CD14-positive monocyte (primary cell): ENCODE data around the gene CNTNAP2. TPM values are rescaled to one million over a fixed set of nuclear protein-coding genes. Genes with fewer than 3 reads are reported as not detected.

Source experiments
- DNase-seq, 3 donors: peaks; one replicate each; pipeline ENCODE4 v3.0.0-alpha.2; 2011 to 2022
- H2AFZ ChIP-seq: 2 replicates; pipeline ENCODE4 v1.6.0; 2012; ENCODE audit warnings: mild to moderate bottlenecking, low read depth, low read length, inconsistent platforms; ENCODE audit not compliant: insufficient read depth, poor library complexity, severe bottlenecking
- H3K27ac ChIP-seq, 2 donors: 1 replicate in 1 of 2; 2 replicates in 1 of 2; pipeline ENCODE4 v1.5.1; 2012 to 2013; ENCODE audit warnings: low read length in 2 of 2, control low read depth in 1 of 2, inconsistent platforms in 1 of 2, low read depth in 1 of 2, mild to moderate bottlenecking in 1 of 2
- H3K27me3 ChIP-seq, 2 donors: one replicate each; pipeline versions ENCODE4 v1.6.0 to v1.6.1; 2011 to 2013; ENCODE audit warnings: low read length in 2 of 2; ENCODE audit not compliant: control insufficient read depth in 2 of 2, insufficient read depth in 2 of 2
- H3K36me3 ChIP-seq, 2 donors: replicated peaks in 1 of 2; 1 replicate in 1 of 2; 2 replicates in 1 of 2; pipeline versions ENCODE4 v1.5.1 to v1.6.1; 2012 to 2013; ENCODE audit warnings: low read length in 2 of 2, control low read depth in 1 of 2, inconsistent platforms in 1 of 2, mild to moderate bottlenecking in 1 of 2; ENCODE audit not compliant: insufficient read depth in 2 of 2, control insufficient read depth in 1 of 2
- H3K4me1 ChIP-seq, 2 donors: 1 replicate in 1 of 2; 2 replicates in 1 of 2; pipeline versions ENCODE4 v1.5.1 to v1.6.1; 2012 to 2013; ENCODE audit warnings: low read length in 2 of 2, control low read depth in 1 of 2, inconsistent platforms in 1 of 2, mild to moderate bottlenecking in 1 of 2, moderate library complexity in 1 of 2; ENCODE audit not compliant: insufficient read depth in 2 of 2, control insufficient read depth in 1 of 2
- H3K4me2 ChIP-seq: replicated peaks from 2 replicates; pipeline ENCODE3; 2012; ENCODE audit warnings: low read length, moderate library complexity, mild to moderate bottlenecking; ENCODE audit not compliant: poor library complexity, severe bottlenecking; ENCODE audit errors: extremely low read depth
- H3K4me3 ChIP-seq, 3 experiments: fragments of 200-600 bp in 1 of 3; sonication (generic) in 1 of 3; replicated peaks in 1 of 3; 1 replicate in 2 of 3; 2 replicates in 1 of 3; pipeline ENCODE4 v1.5.1; 2011 to 2013; ENCODE audit warnings: low read length in 3 of 3, mild to moderate bottlenecking in 3 of 3, control low read depth in 2 of 3, low read depth in 2 of 3, inconsistent platforms in 1 of 3, moderate library complexity in 1 of 3
- H3K79me2 ChIP-seq: 2 replicates; pipeline ENCODE4 v1.6.0; 2012; ENCODE audit warnings: mild to moderate bottlenecking, control low read depth, inconsistent platforms, low read length, moderate library complexity; ENCODE audit not compliant: insufficient read depth
- H3K9ac ChIP-seq: 2 replicates; pipeline ENCODE4 v1.6.0; 2017; ENCODE audit warnings: low read length, mild to moderate bottlenecking; ENCODE audit not compliant: insufficient read depth, poor library complexity, severe bottlenecking
- H3K9me3 ChIP-seq, 2 donors: replicated peaks in 1 of 2; 1 replicate in 1 of 2; 2 replicates in 1 of 2; pipeline versions ENCODE4 v1.5.1 to v1.6.1; 2012 to 2013; ENCODE audit warnings: low read length in 2 of 2, control low read depth in 1 of 2; ENCODE audit not compliant: control insufficient read depth in 1 of 2, insufficient read depth in 1 of 2
- H4K20me1 ChIP-seq: 2 replicates; pipeline ENCODE4 v1.6.0; 2012; ENCODE audit warnings: mild to moderate bottlenecking, low read length, control low read depth, moderate library complexity; ENCODE audit not compliant: insufficient read depth
- H3K27ac Mint-ChIP-seq, 7 donors: one replicate each; pipeline ENCODE4 v1.8.0; 2020; ENCODE audit warnings: mild to moderate bottlenecking in 7 of 7, mixed read lengths in 7 of 7, moderate library complexity in 6 of 7, inconsistent platforms in 2 of 7
- H3K27me3 Mint-ChIP-seq, 3 donors: one replicate each; pipeline ENCODE4 v1.8.0; 2021 to 2022; ENCODE audit warnings: low read depth in 3 of 3, mild to moderate bottlenecking in 3 of 3, mixed read lengths in 3 of 3, moderate library complexity in 3 of 3, inconsistent platforms in 1 of 3
- H3K36me3 Mint-ChIP-seq, 2 donors: one replicate each; pipeline ENCODE4 v1.8.0; 2020; ENCODE audit warnings: mixed read lengths in 2 of 2, inconsistent platforms in 1 of 2, mild to moderate bottlenecking in 1 of 2
- H3K4me1 Mint-ChIP-seq: one replicate; pipeline ENCODE4 v1.8.0; 2020; ENCODE audit warnings: mild to moderate bottlenecking, mixed read lengths
- H3K4me3 Mint-ChIP-seq, 2 donors: one replicate each; pipeline ENCODE4 v1.8.0; 2020; ENCODE audit warnings: mild to moderate bottlenecking in 2 of 2, mixed read lengths in 2 of 2, moderate library complexity in 1 of 2
- H3K9me3 Mint-ChIP-seq, 7 donors: one replicate each; pipeline ENCODE4 v1.8.0; 2020 to 2022; ENCODE audit warnings: mixed read lengths in 7 of 7, mild to moderate bottlenecking in 6 of 7, moderate library complexity in 6 of 7, inconsistent platforms in 2 of 7
- WGBS: methylation state at CpG from one replicate; pipeline ENCODE4 v1.1.5; 2013; ENCODE audit warnings: missing lambda C conversion rate; ENCODE audit not compliant: insufficient coverage; 5-methylcytosine and 5-hydroxymethylcytosine counted together
- intact Hi-C, 2 donors: fragments of 100-400 bp; cut with micrococcal nuclease; formaldehyde crosslinking; loops; one replicate each; pipeline versions ENCODE4 v1.15.0 to v1.15.1; 2023
- polyA plus RNA-seq, 3 donors: library from polyadenylated mRNA; depleted of rRNA in 1 of 3; unstranded in 2 of 3; stranded (reverse) in 1 of 3; fragments of 300-500 nt in 2 of 3; fragments of >200 nt in 1 of 3; fragmentation: Illumina TruSeq in 2 of 3; gene quantifications; 1 replicate in 2 of 3; 2 replicates in 1 of 3; pipeline ENCODE4 v1.2.3, GENCODE V29; 2012 to 2021
- TF ChIP-seq, protein P1 (sequence below): fragments of 200-600 bp; IDR thresholded peaks from one replicate; pipeline ENCODE4 v1.8.0; 2022; ENCODE audit warnings: antibody characterized with exemption, mild to moderate bottlenecking

CNTNAP2 gene
- polyA plus RNA-seq, 3 donors = 0.01 TPM; not detected in 2

DNA sequence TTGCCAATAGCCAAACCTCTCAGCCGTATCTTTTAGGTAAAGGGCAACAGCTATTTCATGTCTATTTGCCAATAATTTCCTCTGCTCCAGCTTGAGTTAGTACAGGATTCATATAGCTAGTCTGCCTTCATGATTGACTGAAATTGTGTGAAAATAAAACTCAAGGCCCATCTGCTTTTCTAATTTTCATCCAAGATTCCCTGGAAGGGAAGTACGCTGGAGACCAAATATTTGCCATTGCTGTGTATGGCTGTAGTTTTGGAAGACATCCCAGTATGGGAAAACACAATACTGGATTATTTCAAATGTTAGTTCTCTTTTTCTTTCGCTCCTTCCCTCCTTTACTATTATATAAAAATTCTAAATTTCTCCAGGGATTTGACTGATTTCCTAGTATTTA is 652.4 kb downstream of the CNTNAP2 start:
- Histone ChIP-seq H3K4me2 (no peak overlapping the region), H3K4me3 (no peak overlapping the region), H3K36me3 (no peaks in the 10 kb centered on the region), H3K9me3 (no peaks in the 10 kb centered on the region), H3K27ac (no peak overlapping the region), H3K79me2 (no peaks in the 10 kb centered on the region), H2AFZ (no peak overlapping the region), H4K20me1 (no peaks in the 10 kb centered on the region), H3K27me3 (no peaks in the 10 kb centered on the region), H3K4me1 (no peaks in the 10 kb centered on the region), H3K9ac (no peak overlapping the region)
- intact Hi-C loops = no loop called here
- Mint-ChIP-seq H3K27me3 (no peaks in the 10 kb centered on the region), H3K4me3 (no peak overlapping the region), H3K36me3 (no peaks in the 10 kb centered on the region), H3K4me1 (no peaks in the 10 kb centered on the region), H3K9me3 (peaks cover 0 to 2% (median 0%) of the 10 kb centered on the region in 7 donors), H3K27ac (no peak overlapping the region)
- WGBS = no CpG with 5 or more reads among the region's 3 CpGs
- no peak for DNase-seq
- TF ChIP-seq, protein P1, sequence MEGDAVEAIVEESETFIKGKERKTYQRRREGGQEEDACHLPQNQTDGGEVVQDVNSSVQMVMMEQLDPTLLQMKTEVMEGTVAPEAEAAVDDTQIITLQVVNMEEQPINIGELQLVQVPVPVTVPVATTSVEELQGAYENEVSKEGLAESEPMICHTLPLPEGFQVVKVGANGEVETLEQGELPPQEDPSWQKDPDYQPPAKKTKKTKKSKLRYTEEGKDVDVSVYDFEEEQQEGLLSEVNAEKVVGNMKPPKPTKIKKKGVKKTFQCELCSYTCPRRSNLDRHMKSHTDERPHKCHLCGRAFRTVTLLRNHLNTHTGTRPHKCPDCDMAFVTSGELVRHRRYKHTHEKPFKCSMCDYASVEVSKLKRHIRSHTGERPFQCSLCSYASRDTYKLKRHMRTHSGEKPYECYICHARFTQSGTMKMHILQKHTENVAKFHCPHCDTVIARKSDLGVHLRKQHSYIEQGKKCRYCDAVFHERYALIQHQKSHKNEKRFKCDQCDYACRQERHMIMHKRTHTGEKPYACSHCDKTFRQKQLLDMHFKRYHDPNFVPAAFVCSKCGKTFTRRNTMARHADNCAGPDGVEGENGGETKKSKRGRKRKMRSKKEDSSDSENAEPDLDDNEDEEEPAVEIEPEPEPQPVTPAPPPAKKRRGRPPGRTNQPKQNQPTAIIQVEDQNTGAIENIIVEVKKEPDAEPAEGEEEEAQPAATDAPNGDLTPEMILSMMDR = no peak

DNA sequence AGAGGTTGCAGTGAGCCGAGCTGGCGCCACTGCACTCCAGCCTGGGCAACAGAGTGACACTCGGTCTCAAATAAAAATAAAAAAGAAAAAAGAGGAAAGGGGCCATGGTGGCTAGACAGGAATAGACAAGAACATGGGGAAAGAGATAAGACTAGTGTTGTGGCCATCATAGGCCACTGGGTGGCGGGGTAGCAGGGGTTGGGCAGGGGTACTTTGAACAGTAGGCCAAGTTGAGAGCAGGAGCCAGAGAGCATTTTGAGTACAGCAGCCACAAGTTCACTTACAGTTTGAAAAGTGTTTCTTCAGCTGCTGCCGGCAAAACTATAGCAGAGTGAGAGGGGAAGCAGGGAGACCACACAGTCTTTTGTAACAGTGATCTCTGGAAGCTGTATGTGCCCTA is 656.0 kb downstream of the CNTNAP2 start:
- H3K27ac ChIP-seq = no peak overlapping the region
- no peaks in the 10 kb centered on the region for H3K4me1 ChIP-seq
- H3K36me3 ChIP-seq = no peaks in the 10 kb centered on the region
- Mint-ChIP-seq H3K9me3 (peaks cover 0 to 2% (median 0%) of the 10 kb centered on the region in 7 donors), H3K27ac (no peak overlapping the region), H3K36me3 (no peaks in the 10 kb centered on the region), H3K4me1 (no peaks in the 10 kb centered on the region), H3K4me3 (no peak overlapping the region), H3K27me3 (no peaks in the 10 kb centered on the region)
- no peak overlapping the region for H3K4me2 ChIP-seq
- no peak overlapping the region for H3K9ac ChIP-seq
- 7% methylated on average over 4 of the region's 5 CpGs for WGBS
- no peaks in the 10 kb centered on the region for H3K79me2 ChIP-seq
- H3K9me3 ChIP-seq = no peaks in the 10 kb centered on the region
- H4K20me1 ChIP-seq = no peaks in the 10 kb centered on the region
- intact Hi-C loops = no loop called here
- DNase-seq = no peak
- H3K4me3 ChIP-seq = no peak overlapping the region
- no peak overlapping the region for H2AFZ ChIP-seq
- H3K27me3 ChIP-seq = no peaks in the 10 kb centered on the region
- TF ChIP-seq, protein P1 = no peak
